Ramos (cell line): Measurements from ENCODE around the gene DIAPH3.
"Not testable (repeated sequence)": the region's sequence is repeated elsewhere in the genome, so short reads cannot be mapped to it uniquely, and the experiment has no call there.

Experiments
- in situ Hi-C: fragments of 300-500 bp; cut with MboI; formaldehyde crosslinking; loops from one replicate; pipeline ENCODE4 v1.14.3; 2022; ENCODE audit warnings: low sequenced_read_pairs; ENCODE audit not compliant: unreplicated experiment

The DIAPH3 gene

DNA sequence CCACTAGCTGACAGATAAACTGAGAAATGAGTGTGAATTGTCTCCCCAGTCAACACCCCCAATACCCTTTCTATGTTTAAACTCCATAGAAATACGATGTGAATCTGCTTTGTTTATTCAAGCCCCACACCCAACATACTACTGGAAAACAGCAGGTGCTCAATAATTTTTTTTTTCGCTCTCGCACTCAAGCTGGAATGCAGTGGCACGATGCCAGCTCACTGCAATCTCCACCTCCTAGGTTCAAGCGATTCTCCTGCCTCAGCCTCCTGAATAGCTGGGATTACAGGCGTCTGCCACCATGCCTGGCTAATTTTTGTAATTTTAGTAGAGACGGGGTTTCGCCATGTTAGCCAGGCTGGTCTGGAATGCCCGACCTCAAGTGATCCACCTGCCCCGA lies 123.1 kb downstream of the DIAPH3 start:
- in situ Hi-C loops: not testable (repeated sequence)

DNA sequence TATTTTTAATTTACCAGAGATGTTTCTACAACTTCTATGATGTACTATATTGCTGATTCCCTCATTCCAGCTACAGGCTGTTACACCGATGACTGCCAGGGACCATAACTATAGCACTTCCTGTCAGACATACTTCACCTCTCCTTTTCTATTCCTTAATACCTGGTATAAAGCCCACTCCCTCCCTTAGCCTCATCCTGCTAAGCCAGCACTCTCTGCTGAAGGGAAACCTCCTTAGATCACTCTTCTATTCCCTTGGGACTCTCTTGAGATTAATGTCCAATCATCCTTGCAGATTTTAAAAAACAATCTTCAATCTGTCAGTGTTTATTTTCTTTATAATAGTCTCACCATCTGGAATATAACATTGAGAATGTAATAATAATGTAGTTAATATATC lies 127.9 kb downstream of the DIAPH3 start:
- in situ Hi-C loops: no loop called here

DNA sequence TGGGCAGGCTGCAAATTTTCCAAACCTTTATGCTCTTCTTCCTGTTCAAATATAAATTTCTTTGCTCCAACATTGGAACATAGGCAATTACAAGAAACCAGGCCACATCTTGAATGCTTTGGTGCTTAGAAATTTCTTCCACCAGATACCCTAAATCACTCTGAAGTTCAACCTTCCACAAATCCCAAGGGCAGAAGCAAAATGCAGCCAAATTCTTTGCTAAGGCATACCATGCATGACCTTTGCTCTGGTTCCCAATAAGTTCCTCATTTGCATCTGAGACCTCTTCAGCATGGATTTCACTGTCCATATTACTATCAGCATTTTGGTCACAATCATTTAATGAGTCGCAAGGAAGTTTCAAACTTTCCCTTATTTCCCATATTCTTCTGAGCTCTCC lies 130.9 kb downstream of the DIAPH3 start:
- in situ Hi-C loops: no loop called here

DNA sequence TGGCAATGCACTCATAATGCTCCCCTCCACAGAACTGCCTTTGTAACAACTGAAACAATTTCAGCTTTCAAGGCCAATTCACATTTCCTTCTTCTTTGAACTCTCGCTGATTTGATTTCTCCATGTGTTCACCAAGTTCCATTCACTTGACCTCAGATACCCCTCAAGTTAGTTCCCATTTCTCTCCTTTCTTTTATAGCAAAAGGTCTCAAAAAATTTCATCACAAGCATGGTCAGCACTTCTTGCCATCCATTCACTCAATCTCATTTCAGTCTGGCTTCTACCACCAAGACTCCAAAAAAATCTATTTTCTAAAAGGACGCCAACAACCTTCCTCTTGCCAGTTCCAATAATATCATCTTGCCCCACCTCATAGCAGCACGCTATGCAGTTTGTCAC lies 135.7 kb downstream of the DIAPH3 start:
- in situ Hi-C loops: no loop called here

DNA sequence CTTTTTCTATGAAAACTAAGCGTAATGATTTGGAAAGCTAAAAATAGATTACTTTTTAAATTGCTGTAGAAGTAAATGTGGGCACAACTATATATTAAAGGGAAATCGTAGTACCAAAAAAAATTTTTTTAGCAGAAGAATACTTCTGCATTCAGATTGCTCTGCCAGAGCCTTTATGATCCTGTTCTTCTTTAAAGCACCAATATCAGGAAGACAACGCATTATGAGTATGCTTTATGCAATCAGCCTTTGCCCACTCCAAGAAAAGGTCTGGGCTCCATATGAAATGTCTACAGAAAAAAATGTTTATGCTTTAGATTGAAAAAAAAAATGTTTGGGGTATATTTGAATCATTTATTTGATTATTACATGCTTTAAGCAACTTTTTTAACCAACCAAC lies 137.4 kb downstream of the DIAPH3 start:
- in situ Hi-C loops: no loop called here

DNA sequence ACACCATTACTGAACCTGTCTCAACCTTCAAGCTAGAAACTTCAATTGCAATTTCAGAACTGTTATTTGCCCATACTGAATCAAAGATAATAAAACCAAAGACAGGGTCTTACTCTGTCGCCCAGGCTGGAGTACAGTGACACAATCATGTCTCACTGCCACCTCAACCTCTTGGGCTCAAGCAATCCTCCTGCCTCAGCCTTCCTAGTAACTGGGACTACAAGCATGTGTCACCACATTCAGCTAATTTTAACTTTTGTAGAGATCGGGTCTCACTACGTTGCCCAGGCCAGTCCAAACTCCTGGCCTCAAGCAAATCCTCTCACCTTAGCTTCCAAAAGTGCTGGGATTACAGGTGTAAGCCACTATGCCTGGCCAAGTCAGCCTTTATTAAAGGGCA lies 143.4 kb downstream of the DIAPH3 start:
- in situ Hi-C loops: no loop called here

DNA sequence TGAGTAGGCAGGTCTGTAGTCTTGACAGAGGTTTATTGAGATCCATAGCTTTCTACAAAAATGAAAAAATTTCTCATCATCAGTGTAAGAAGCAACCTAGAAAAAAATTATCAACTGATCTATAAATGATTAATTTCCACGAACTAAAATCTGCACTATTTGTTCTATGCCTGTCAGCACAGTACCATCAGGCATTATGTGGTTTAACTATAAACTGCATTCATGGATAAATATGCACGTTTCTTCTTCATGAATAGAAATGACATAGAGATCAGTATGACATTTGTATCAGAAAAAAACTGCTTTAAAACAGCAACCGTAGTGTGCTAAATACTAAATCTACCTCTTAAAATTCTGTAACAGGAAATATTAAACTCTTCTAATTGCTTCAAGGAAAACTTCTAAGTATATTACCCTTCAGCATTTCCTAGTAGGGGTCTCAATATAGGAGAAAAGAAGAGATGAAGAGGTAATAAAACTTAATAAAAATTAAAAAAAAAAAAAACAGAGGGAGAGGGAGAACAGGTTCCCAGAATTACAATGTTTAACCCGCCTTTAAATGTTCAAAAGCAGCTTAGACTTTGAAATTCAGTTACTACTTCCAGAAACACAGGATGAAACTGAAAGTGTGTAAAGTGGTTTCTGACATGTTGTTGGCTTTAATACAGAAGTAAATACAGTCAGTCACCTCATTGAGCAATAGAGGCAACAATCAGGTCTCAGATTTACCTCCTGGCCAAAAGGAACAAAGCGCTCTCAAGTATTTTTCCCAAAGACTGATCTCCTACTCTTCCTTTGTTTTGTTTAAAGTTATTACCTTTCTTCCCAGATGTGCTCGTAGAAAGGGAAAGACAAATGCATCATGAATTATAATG lies 144.4 kb downstream of the DIAPH3 start:
- in situ Hi-C loops: no loop called here

DNA sequence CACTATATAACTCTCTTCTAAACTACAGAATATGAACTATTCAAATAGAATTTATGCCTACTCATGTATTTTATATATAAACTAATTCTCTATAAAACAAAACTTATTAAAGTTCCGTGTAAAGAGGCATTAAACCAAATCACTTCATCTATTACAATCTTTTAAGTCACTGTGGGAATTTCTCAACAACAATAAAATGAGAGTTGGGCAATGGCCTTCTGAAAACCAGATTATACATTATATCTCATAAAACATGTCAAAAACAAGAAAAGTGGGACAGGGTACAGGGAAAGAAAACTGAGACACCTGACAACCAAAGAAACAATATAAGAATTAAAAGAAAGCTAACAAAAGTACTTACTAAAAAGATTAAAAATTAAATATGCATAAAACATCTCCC lies 145.2 kb downstream of the DIAPH3 start:
- in situ Hi-C loops: no loop called here

DNA sequence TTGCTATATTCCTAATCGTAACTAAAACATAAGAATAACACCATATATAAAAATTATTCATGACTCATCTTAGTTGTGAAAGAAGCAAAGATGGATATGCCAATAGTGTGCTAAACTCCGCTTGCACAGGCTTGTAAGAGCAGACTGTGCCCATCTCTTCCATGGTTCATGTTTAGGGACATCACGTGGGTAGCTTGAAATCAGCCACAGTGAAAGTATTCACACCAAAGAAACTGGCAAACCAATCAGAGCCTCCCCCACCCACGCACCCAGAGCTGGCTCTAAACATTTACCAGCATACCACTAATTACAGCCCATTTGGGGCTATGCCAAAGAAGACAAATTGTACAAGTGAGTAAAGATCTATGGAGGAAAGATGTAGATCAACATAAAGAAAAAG lies 147.5 kb downstream of the DIAPH3 start:
- in situ Hi-C loops: no loop called here

DNA sequence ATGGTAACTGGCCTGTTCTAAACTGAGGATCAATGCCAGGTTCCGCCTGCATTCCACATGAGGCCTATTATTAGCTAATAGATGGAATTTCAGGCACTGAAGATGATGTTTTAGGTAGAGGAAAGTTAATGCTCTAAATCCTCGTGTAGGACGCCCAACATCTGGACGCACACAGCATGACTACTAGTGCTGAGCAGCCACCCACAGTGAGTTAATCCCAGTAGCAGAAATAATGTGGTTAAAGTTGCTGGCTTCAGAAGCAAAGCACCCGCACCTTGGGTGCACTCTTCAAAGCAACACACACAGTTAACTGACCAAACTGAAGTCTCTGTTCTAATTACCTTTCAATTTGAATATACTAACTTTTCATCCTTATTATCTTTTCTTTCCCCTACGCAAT lies 150.6 kb downstream of the DIAPH3 start:
- in situ Hi-C loops: no loop called here

DNA sequence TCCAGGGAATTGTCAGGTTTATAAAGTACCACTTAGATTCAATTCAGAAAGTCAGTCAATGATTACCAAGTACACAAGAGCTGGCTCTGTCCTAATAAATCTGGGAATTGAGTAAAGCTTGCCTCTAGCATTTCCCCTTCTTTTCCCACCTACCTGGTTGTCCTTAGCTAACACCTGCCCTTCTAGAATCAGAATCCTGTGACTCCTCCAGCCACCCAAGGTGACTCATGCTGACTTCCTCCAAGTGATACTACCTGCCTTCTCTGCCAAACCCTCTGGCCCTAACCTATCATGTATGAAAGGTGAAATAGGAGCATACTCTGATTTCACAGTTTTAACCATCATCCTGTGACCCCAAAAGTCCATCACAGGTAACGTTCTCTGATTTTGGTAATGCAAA lies 151.2 kb downstream of the DIAPH3 start:
- in situ Hi-C loops: no loop called here

DNA sequence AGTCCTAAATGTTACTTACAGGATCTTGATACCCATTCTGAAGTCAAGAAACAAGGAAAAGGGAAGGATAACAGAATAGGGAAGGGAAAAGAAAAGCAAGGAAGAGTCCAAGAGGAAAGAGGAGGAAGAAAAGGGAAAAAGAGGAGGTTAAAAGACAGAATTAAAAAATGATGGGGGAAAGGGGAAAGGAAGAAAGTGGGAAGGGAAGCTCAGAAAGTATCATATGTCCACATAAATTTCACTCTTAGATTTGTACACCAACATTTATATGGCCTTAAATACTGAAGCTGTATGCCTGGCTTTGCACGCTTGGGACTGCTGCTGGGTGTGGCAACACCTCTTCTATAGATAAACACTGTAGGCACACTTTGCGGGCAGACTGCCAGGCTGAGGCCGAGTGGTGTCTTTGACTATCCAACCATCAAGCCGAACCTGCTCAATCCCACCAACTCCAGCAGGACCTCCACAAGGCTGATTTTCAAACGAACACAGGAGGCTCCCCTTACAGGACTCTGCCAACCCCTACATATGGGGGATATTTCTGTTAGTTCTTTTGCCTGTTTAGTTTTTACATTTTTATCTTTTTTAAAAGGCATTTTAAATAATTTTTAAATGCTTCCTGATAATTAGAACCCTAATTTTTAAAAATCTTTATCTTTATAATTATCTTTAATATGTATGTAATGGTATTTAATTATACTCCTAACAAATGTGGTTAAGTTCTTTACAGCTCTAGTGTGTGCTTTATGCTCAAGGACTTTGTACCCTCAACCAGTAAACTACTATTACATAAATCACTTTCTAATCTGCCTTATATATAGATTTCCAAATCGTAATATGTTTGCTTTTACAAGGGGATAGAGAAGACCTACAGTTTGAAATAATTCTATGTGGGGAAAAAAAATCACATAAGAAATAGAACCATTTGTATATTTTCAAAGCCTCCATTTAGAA lies 154.2 kb downstream of the DIAPH3 start:
- in situ Hi-C loops: no loop called here

DNA sequence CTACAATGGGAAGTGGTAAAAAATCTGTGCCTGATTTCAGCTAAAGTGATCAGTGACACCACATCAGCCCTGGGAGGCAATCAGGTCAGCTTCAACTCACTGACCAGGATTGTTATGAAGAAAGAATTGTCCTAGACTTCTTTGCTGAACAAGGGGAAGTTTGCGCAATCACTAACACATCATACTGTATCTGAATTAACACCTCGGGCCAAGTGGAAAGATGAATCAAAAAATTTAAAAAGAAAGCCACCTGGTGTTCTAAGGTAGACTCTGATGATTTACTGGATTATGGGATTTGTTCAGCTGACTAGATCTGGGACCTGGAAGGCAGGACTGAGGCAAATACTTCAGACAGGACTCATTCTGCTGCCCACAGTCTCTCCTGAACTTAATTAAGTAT lies 161.8 kb downstream of the DIAPH3 start:
- in situ Hi-C loops: no loop called here

DNA sequence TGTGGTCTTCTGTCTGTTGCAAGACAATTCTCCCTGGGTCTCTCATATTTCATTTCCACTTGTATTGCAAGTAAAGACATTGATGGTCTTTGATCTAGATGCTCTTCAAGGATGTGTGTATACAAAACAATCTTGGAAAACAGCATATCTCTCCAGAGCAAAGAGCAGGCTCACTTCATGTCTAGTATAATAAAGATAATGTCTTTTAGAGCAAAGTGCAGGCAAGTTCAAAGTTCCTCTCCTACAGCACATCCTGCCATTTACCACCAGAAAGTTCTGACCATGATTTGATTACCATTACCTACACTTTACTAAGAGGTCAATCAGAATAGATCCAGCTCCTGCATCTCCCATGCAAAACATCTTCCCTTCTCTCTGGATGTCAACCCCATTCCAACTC lies 162.8 kb downstream of the DIAPH3 start:
- in situ Hi-C loops: no loop called here

DNA sequence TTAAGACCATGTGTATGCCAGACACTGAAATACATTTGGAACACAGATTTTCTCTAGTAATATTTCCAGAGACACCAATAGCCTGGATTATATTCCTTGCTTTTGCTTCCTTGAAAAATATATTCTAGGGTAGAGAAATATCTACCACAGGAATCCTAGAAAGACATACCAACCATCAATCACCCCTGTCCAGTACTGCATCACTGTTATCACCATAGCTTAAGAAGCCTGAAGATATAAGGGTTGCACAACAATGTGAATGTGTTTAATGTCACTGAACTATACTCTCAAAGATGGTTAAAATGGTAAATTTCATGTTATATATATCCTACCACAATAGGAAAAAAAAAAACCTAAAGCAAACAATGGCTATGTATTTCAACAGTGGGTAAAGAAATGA lies 163.6 kb downstream of the DIAPH3 start:
- in situ Hi-C loops: no loop called here

DNA sequence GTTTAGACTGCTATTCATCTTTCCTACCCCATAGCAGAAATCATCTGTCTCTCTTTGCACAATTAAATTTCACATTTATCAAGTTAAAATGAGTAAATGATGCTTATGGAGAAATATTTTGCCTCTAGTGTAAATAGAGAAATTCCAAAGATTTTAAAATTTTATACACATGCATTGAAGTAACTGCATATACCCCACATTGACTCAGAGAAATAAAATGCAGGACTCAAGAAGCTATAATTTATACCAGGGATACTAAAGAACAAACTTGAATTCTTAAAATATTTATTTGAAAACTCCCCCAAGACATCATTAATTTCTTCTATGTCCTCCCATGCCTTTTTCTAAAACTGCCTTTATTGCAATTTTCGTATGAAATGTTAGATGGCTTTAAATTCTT lies 165.8 kb downstream of the DIAPH3 start:
- in situ Hi-C loops: no loop called here

DNA sequence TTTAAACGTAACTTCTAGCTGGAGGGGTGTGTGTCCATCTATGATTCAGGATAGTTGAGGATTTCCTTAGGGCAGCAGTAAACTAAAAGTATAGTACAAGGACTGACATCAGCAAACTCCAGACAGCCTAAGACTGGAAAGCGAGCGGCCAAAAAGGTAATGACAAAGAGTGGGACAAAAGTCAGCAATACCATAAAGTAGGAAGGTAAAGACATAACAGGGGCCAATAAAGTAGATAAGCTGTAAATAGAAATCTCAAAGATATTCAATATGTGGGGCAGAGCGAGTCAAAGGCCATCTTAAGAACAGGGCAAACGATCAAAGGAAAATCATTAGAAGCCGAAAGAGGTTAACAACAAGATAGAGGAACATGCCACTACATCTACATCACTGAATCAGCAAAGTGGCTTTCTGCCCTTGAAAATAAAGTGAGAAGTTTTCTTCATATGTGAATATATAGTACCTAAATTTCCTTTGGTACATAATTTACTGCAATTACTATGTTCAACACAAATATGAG lies 167.2 kb downstream of the DIAPH3 start:
- in situ Hi-C loops: no loop called here

DNA sequence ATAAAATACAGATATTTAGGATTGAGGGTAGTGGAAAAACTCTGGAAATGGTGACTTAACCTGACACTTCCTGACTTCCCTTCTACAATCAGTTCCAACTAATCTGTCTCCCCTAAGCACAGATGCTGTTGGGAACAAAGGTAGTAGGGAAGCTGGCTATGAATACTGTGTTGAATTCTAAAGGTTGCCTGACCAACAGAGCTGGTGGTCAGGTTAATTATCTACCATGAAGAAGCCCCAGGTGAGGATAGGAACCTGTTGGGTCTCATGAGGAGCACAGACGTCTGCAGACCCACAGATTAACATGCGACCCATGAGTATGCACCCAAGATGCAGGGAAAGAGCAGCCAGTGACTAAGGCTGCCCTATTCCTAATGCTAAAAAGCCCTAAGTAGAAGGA lies 172.3 kb downstream of the DIAPH3 start:
- in situ Hi-C loops: no loop called here

DNA sequence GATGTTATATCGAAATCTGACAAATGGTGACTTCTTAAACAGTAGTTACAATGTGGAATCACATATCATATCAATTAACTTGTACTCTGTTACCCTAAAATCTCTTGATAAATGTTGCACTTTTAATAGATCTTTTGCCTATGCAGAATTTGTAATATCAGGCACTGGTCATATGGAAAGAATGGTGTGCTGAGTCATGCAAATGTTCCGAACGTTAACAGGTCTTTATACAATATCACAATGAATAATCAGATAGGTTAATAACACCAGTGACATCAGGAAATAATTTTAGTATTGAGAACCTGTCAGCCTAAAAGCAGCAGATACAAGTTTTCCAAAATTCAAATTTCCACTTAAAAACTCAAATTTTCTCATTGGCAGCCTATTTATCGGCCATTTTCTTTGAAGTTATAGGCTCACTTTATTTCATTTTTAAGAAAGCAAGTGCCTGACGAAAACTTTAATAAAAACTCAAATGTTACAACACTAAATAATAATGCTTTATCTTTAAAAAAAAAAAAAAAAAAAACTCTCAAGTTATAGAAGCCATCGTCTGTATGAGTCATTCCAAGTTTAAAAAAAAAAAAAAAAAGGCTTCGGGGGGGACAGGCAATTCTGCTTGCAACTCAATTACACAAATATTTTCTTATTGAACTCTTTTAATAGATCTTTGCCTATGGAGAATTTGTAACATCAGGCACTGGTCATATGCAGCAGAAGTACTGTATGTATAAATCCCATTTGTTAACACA lies 180.9 kb downstream of the DIAPH3 start:
- in situ Hi-C loops: no loop called here

DNA sequence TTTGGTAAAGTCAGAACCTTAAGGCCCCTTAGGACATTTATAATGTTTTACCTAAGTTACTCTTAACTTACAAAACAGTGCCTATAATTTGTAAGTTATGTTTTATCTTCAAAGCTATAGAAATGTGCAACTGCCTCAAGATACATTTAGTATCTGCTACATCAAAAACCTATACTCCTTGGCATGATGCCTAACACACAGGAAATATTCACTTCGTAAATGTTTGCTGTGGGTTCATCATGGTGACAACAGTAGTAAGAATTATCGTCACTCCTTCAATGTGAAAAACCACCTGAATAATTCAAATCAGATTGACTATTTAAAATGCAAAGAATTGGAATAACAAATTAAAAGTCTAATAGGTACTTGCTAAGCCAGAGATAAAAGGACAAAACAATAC lies 184.1 kb downstream of the DIAPH3 start:
- in situ Hi-C loops: no loop called here
